Upper lobe of left lung (tissue), 6 donors: Measurements from ENCODE around the gene SLCO1A2. TPM values are rescaled to one million over a fixed set of nuclear protein-coding genes. Genes with fewer than 3 reads are reported as not detected.

Source experiments
- ATAC-seq, 2 donors: fragments of 200-7000 bp; cut with Tn5 transposase; one replicate each; pipeline ENCODE4 v1.9.1; 2022; ENCODE audit warnings: mild to moderate bottlenecking in 2 of 2, moderate library complexity in 2 of 2; ENCODE audit not compliant: low FRiP score in 2 of 2
- DNase-seq, 2 donors: peaks; one replicate each; pipeline ENCODE4 v3.0.0-alpha.2; 2019 to 2020
- H3K27ac ChIP-seq, 4 donors: fragments of 200-600 bp; sonication (generic); one replicate each; pipeline ENCODE4 v1.5.1; 2016 to 2019
- H3K27me3 ChIP-seq, 4 donors: fragments of 200-600 bp; sonication (generic); one replicate each; pipeline ENCODE4 v1.5.1; 2017 to 2019
- H3K36me3 ChIP-seq, 4 donors: fragments of 200-600 bp; sonication (generic); one replicate each; pipeline ENCODE4 v1.5.1; 2016 to 2019
- H3K4me1 ChIP-seq, 4 donors: fragments of 200-600 bp; sonication (generic); one replicate each; pipeline ENCODE4 v1.5.1; 2018 to 2019
- H3K4me3 ChIP-seq, 4 donors: fragments of 200-600 bp; sonication (generic); one replicate each; pipeline ENCODE4 v1.5.1; 2017 to 2019; ENCODE audit warnings: mild to moderate bottlenecking in 2 of 4, moderate library complexity in 1 of 4
- H3K9me3 ChIP-seq, 4 donors: fragments of 200-600 bp; sonication (generic); one replicate each; pipeline ENCODE4 v1.5.1; 2018 to 2019
- CTCF ChIP-seq, 6 experiments: fragments of 450-650 bp in 4 of 6; fragments of 200-600 bp in 2 of 6; sonication (generic) in 2 of 6; IDR thresholded peaks; one replicate each; pipeline ENCODE4 v1.5.1; 2016 to 2019; ENCODE audit warnings: antibody characterized with exemption in 6 of 6
- EP300 ChIP-seq, 4 donors: sonication (generic); formaldehyde crosslinking; IDR thresholded peaks; one replicate each; pipeline ENCODE4 v1.5.1; 2017; ENCODE audit warnings: antibody characterized with exemption in 4 of 4, control low read depth in 2 of 4
- POLR2A ChIP-seq, 4 donors: fragments of 450-650 bp; IDR thresholded peaks; one replicate each; pipeline ENCODE4 v1.5.1; 2016 to 2017; ENCODE audit warnings: antibody characterized with exemption in 4 of 4, mild to moderate bottlenecking in 2 of 4
- POLR2AphosphoS5 ChIP-seq, 2 donors: sonication (generic); formaldehyde crosslinking; IDR thresholded peaks; one replicate each; pipeline ENCODE4 v1.5.1; 2017; ENCODE audit warnings: antibody characterized with exemption in 2 of 2
- WGBS, 2 donors: methylation state at CpG; one replicate each; pipeline ENCODE4 v1.1.5; 2017 to 2018; 5-methylcytosine and 5-hydroxymethylcytosine counted together
- total RNA-seq, 6 donors: library from RNA; depleted of rRNA in 4 of 6; stranded (reverse); fragments of >200 nt in 4 of 6; gene quantifications; one replicate each; pipeline versions ENCODE4 v1.1.0 to v1.2.1, GENCODE V29; 2016 to 2021
- donor health status: DM: no; HTN: no; CAD: no; lungs with moderate emphysema.
- donor health status: DM: no; HTN: yes; CAD: no; lungs with severe emphysema.

Gene SLCO1A2
- total RNA-seq, 6 donors from 2014 or later, result 0.22 to 11.7 (median 3.1) TPM

- TF ChIP-seq CTCF (IDR thresholded peaks at IDR 0.05), result no peak
- TF ChIP-seq EP300 (IDR thresholded peaks at IDR 0.05), result no peak
- TF ChIP-seq POLR2AphosphoS5 (IDR thresholded peaks at IDR 0.05), result no peak
- no peak for TF ChIP-seq POLR2A (IDR thresholded peaks at IDR 0.05)
- WGBS, 2 donors, result 70 to 80% methylated on average over 3 of the region's 3 CpGs
- no peaks in the 10 kb centered on the region for H3K27me3 ChIP-seq
- H3K9me3 ChIP-seq, result peaks cover 0 to 5% (median 0%) of the 10 kb centered on the region in 4 donors
- no peak overlapping the region for H3K4me3 ChIP-seq
- H3K27ac ChIP-seq, result no peak overlapping the region
- H3K4me1 ChIP-seq, result no peaks in the 10 kb centered on the region
- H3K36me3 ChIP-seq, result no peaks in the 10 kb centered on the region
- DNase-seq (no peak), ATAC-seq (no peak)
Measured at GRCh38 chr12:21257172-21257571, 77.5 kb downstream of the SLCO1A2 start.

DNA sequence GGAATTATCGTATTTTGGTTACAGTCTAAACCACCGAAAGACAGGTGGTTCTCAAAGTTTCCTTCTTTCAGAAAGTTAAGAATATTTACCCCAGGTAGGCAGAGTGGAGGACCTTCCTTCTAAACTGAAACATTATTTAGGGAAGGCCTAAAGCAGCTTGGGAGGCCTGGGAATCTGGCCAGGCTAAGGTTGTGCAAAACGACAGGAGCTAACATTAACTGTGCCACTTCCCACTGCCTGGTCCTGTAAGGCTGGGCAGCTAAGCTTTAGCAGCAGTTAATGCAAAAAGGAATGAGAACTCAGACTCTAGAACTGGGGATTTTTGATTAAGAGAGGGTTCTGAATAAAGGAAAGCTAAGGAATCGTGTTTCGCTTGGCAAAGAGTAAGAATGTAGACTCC is 82.6 kb downstream of the SLCO1A2 start:
- Histone ChIP-seq H3K27ac (no peak overlapping the region), H3K4me1 (no peaks in the 10 kb centered on the region), H3K4me3 (no peak overlapping the region), H3K36me3 (no peaks in the 10 kb centered on the region), H3K27me3 (no peaks in the 10 kb centered on the region), H3K9me3 (no peaks in the 10 kb centered on the region)
- 79 to 81% methylated on average over 5 of the region's 5 CpGs for WGBS, 2 donors
- DNase-seq (no peak), ATAC-seq (no peak)
- no peak for TF ChIP-seq POLR2A (IDR thresholded peaks at IDR 0.05)
- no peak for TF ChIP-seq CTCF (IDR thresholded peaks at IDR 0.05)
- TF ChIP-seq EP300 (IDR thresholded peaks at IDR 0.05), result no peak

GRCh38 chr12:21248679-21249078 is 86.0 kb downstream of the SLCO1A2 start:
- peak in 1 of 2 donors; percentile 34 for ATAC-seq
- H3K27me3 ChIP-seq, result no peaks in the 10 kb centered on the region
- no peaks in the 10 kb centered on the region for H3K36me3 ChIP-seq
- 71 to 81% methylated on average over 1 of the region's 1 CpG for WGBS, 2 donors
- no peaks in the 10 kb centered on the region for H3K9me3 ChIP-seq
- H3K4me1 ChIP-seq, result no peaks in the 10 kb centered on the region
- no peak for DNase-seq
- H3K27ac ChIP-seq, result no peak overlapping the region
- TF ChIP-seq CTCF (IDR thresholded peaks at IDR 0.05) (no peak), EP300 (IDR thresholded peaks at IDR 0.05) (no peak), POLR2AphosphoS5 (IDR thresholded peaks at IDR 0.05) (no peak), POLR2A (IDR thresholded peaks at IDR 0.05) (no peak)
- H3K4me3 ChIP-seq, result no peak overlapping the region

DNA sequence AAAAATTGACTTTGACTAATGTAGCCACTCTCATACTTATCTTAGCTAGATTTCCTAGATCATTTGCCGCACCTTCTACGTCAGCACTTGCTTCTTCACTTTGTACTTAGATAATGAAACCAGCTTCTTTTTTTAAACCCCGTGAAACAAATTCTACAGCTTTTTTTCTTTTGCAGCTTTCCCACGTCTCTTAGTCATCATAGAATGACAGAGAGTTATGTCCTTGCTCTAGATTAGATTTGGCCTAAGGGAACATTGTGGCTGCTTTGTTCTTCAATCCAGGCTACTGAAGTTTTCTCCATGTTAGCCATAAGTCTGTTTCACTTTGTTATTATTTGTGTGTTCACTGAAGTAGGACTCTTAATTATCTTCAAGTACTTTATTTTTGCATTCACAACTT is 94.9 kb downstream of the SLCO1A2 start:
- DNase-seq (no peak), ATAC-seq (no peak)
- Histone ChIP-seq H3K27ac (no peak overlapping the region), H3K27me3 (no peaks in the 10 kb centered on the region), H3K4me1 (no peaks in the 10 kb centered on the region), H3K36me3 (no peaks in the 10 kb centered on the region), H3K9me3 (no peaks in the 10 kb centered on the region), H3K4me3 (no peak overlapping the region)
- TF ChIP-seq POLR2AphosphoS5 (IDR thresholded peaks at IDR 0.05) (no peak), CTCF (IDR thresholded peaks at IDR 0.05) (no peak), POLR2A (IDR thresholded peaks at IDR 0.05) (no peak), EP300 (IDR thresholded peaks at IDR 0.05) (no peak)
- 71 to 87% methylated on average over 4 of the region's 4 CpGs for WGBS, 2 donors

- Histone ChIP-seq H3K4me1 (no peaks in the 10 kb centered on the region), H3K9me3 (no peaks in the 10 kb centered on the region), H3K27me3 (no peaks in the 10 kb centered on the region), H3K27ac (no peak overlapping the region), H3K4me3 (no peak overlapping the region), H3K36me3 (no peaks in the 10 kb centered on the region)
- WGBS, 2 donors, result 76 to 81% methylated on average over 5 of the region's 5 CpGs
- ATAC-seq (no peak), DNase-seq (no peak)
- TF ChIP-seq POLR2AphosphoS5 (IDR thresholded peaks at IDR 0.05), result no peak
- TF ChIP-seq CTCF (IDR thresholded peaks at IDR 0.05), result no peak
- TF ChIP-seq EP300 (IDR thresholded peaks at IDR 0.05), result no peak
- TF ChIP-seq POLR2A (IDR thresholded peaks at IDR 0.05), result no peak
Measured at GRCh38 chr12:21234395-21234794, 100.3 kb downstream of the SLCO1A2 start.
